K562 (cell line): ENCODE measurements around the gene ZNF740. TPM values are rescaled to one million over a fixed set of nuclear protein-coding genes. Genes with fewer than 3 reads are reported as not detected.

Experiments
- AFF4 ChIP-seq: sonication (generic); formaldehyde crosslinking; IDR thresholded peaks from 2 replicates; pipeline ENCODE4 v1.8.0; 2023; ENCODE audit warnings: mild to moderate bottlenecking, missing genetic modification reagents
- ATF1 ChIP-seq, 2 experiments: fragments of 450-650 bp in 1 of 2; IDR thresholded peaks; 2 replicates each; pipeline ENCODE4 v1.6.1; 2016; ENCODE audit warnings: missing compliant biosample characterization in 1 of 2, missing genetic modification characterization in 1 of 2
- ATF7 ChIP-seq: fragments of 450-650 bp; IDR thresholded peaks from 2 replicates; pipeline ENCODE4 v1.7.1; 2014; ENCODE audit warnings: mild to moderate bottlenecking, moderate library complexity
- CBFA2T3 ChIP-seq: fragments of 450-650 bp; IDR thresholded peaks from 2 replicates; pipeline ENCODE4 v1.6.1; 2017
- CREBBP ChIP-seq: IDR thresholded peaks from one replicate; pipeline ENCODE4 v1.6.1; 2012; ENCODE audit warnings: low read depth, mild to moderate bottlenecking, control low read depth, inconsistent platforms, low read length
- CUX1 ChIP-seq: fragments of 200-800 bp; sonication (Bioruptor generic); IDR thresholded peaks from 2 replicates; pipeline ENCODE4 v1.6.1; 2016; ENCODE audit warnings: missing genetic modification characterization, missing compliant biosample characterization
- DPF2 ChIP-seq: fragments of 450-650 bp; IDR thresholded peaks from 2 replicates; pipeline ENCODE4 v1.6.1; 2016
- LEF1 ChIP-seq: fragments of 450-650 bp; IDR thresholded peaks from 2 replicates; pipeline ENCODE4 v1.6.1; 2016; ENCODE audit warnings: mild to moderate bottlenecking
- NFRKB ChIP-seq: fragments of 450-650 bp; IDR thresholded peaks from 2 replicates; pipeline ENCODE4 v1.6.1; 2016; ENCODE audit warnings: low read depth
- NR3C1 ChIP-seq: sonication (generic); formaldehyde crosslinking; IDR thresholded peaks from 2 replicates; pipeline ENCODE4 v1.8.1; 2022; ENCODE audit warnings: missing genetic modification reagents
- YY1 ChIP-seq, 3 experiments: IDR thresholded peaks; 2 replicates each; pipeline ENCODE4 v1.6.1; 2011; ENCODE audit warnings: low read length in 2 of 3, mild to moderate bottlenecking in 2 of 3, moderate library complexity in 2 of 3, borderline replicate concordance in 1 of 3, control low read depth in 1 of 3, low read depth in 1 of 3; ENCODE audit not compliant: insufficient read depth in 3 of 3, insufficient replicate concordance in 2 of 3, control insufficient read depth in 1 of 3, insufficient read length in 1 of 3; ENCODE audit errors: extremely low read depth in 1 of 3
- ZNF12 ChIP-seq: sonication (generic); formaldehyde crosslinking; IDR thresholded peaks from 2 replicates; pipeline ENCODE4 v1.4.0; 2020; ENCODE audit warnings: mild to moderate bottlenecking, missing genetic modification reagents
- ZNF224 ChIP-seq: sonication (generic); formaldehyde crosslinking; IDR thresholded peaks from 2 replicates; pipeline ENCODE4 v1.8.0; 2022; ENCODE audit warnings: mild to moderate bottlenecking, missing genetic modification reagents
- ZNF586 ChIP-seq: fragments of 450-650 bp; formaldehyde crosslinking; conservative IDR thresholded peaks from 2 replicates; pipeline ENCODE4 v1.4.0; 2020; ENCODE audit warnings: mild to moderate bottlenecking, moderate library complexity
- ZNF766 ChIP-seq: fragments of 200-800 bp; sonication (Bioruptor generic); conservative IDR thresholded peaks from 2 replicates; pipeline ENCODE4 v1.6.1; 2016; ENCODE audit warnings: missing genetic modification characterization, missing compliant biosample characterization
- polyA plus RNA-seq, 8 experiments: library from polyadenylated mRNA; depleted of rRNA in 4 of 8; stranded (reverse) in 5 of 8; unstranded in 3 of 8; fragments of >200 nt; fragmentation: Nextera tagmentation in 2 of 8; fragmentation: Illumina TruSeq in 1 of 8; extraction: Ambion mirVana in 2 of 8; extraction: Trizol in 1 of 8; gene quantifications; 2 replicates each; pipeline versions ENCODE4 v1.2.1 to v1.2.3, GENCODE V29; 2011 to 2014; ENCODE audit warnings: inconsistent platforms in 1 of 8, missing spikeins in 1 of 8
- total RNA-seq, 7 experiments: library from RNA; depleted of rRNA in 6 of 7; stranded (reverse); fragments of >200 nt in 6 of 7; fragmentation: Illumina TruSeq in 2 of 7; extraction: Trizol in 2 of 7; gene quantifications; 2 replicates each; pipeline versions ENCODE4 v1.2.1 to v1.2.3, GENCODE V29; 2011 to 2021; ENCODE audit warnings: low replicate concordance in 1 of 7
- TF ChIP-seq, protein P1 (sequence below), 2 experiments: IDR thresholded peaks in 1 of 2; conservative IDR thresholded peaks in 1 of 2; 2 replicates each; pipeline ENCODE4 v1.6.1; 2016; ENCODE audit warnings: low read depth in 2 of 2, mild to moderate bottlenecking in 1 of 2, missing compliant biosample characterization in 1 of 2, missing genetic modification characterization in 1 of 2, moderate library complexity in 1 of 2

ZNF740 gene
- total and polyA plus RNA-seq, 9 of the 15 experiments (the other 6 are each of a cell fraction or from before 2014, with no cell fraction given): 0.57 to 46.4 (median 18.6) TPM

GRCh38 chr12:53244337-53244736, 63.8 kb downstream of the ZNF740 start (continued):
- TF ChIP-seq AFF4 (CRISPR knock-in tag) (no peak), ZNF766 (CRISPR knock-in tag) (no peak), LEF1 (peak; percentile 92), NR3C1 (no peak), NFRKB (peak; percentile 72), CBFA2T3 (peak; percentile 79), DPF2 (peak; percentile 81), ZNF586 (CRISPR knock-in tag) (no peak), CREBBP (no peak), ATF7 (no peak), ZNF224 (CRISPR knock-in tag) (no peak), ZNF12 (CRISPR knock-in tag) (no peak), ATF1 (CRISPR knock-in tag; IDR thresholded peaks at IDR 0.05) (no peak), ATF1 (tag; IDR thresholded peaks at IDR 0.05) (no peak), YY1 (IDR thresholded peaks at IDR 0.05; ENCODE audit: borderline replicate concordance in 1 of 3, control insufficient read depth in 1 of 3, extremely low read depth in 1 of 3, insufficient read depth in 3 of 3, insufficient read length in 1 of 3, insufficient replicate concordance in 2 of 3, low read depth in 1 of 3, low read length in 2 of 3) (no peak), CUX1 (CRISPR knock-in tag) (no peak)
- TF ChIP-seq, protein P1, sequence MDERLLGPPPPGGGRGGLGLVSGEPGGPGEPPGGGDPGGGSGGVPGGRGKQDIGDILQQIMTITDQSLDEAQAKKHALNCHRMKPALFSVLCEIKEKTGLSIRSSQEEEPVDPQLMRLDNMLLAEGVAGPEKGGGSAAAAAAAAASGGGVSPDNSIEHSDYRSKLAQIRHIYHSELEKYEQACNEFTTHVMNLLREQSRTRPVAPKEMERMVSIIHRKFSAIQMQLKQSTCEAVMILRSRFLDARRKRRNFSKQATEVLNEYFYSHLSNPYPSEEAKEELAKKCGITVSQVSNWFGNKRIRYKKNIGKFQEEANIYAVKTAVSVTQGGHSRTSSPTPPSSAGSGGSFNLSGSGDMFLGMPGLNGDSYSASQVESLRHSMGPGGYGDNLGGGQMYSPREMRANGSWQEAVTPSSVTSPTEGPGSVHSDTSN (CRISPR knock-in tag; IDR thresholded peaks at IDR 0.05; ENCODE audit: low read depth): no peak
- TF ChIP-seq, protein P1 (tag; conservative IDR thresholded peaks at IDR 0.05; ENCODE audit: low read depth): no peak
